Peyer's patch (tissue), 4 donors: ENCODE measurements around the gene ZFP82. TPM values are rescaled to one million over a fixed set of nuclear protein-coding genes. Genes with fewer than 3 reads are reported as not detected.

Experiments
- DNase-seq, 3 donors: peaks; one replicate each; pipeline ENCODE4 v3.0.0-alpha.2; 2017 to 2019
- H3K27ac ChIP-seq, 4 donors: fragments of 200-600 bp; sonication (generic); one replicate each; pipeline ENCODE4 v1.5.1; 2016 to 2019
- H3K27me3 ChIP-seq, 2 donors: fragments of 200-600 bp; sonication (generic); one replicate each; pipeline ENCODE4 v1.5.1; 2019
- H3K36me3 ChIP-seq, 3 donors: fragments of 200-600 bp; sonication (generic); one replicate each; pipeline ENCODE4 v1.5.1; 2016 to 2019
- H3K4me1 ChIP-seq, 4 donors: fragments of 200-600 bp; sonication (generic); one replicate each; pipeline ENCODE4 v1.5.1; 2016 to 2019
- H3K4me3 ChIP-seq, 4 donors: fragments of 200-600 bp; sonication (generic); 1 replicate in 3 of 4; 2 replicates in 1 of 4; pipeline ENCODE4 v1.5.1; 2016 to 2019; ENCODE audit warnings: mild to moderate bottlenecking in 1 of 4
- H3K9me3 ChIP-seq, 4 donors: fragments of 200-600 bp; sonication (generic); one replicate each; pipeline ENCODE4 v1.5.1; 2016 to 2019; ENCODE audit warnings: mild to moderate bottlenecking in 1 of 4
- CTCF ChIP-seq, 6 experiments: fragments of 450-650 bp in 4 of 6; fragments of 200-600 bp in 2 of 6; sonication (generic) in 1 of 6; IDR thresholded peaks; one replicate each; pipeline ENCODE4 v1.5.1; 2017 to 2019; ENCODE audit warnings: antibody characterized with exemption in 6 of 6, mild to moderate bottlenecking in 3 of 6, moderate library complexity in 1 of 6
- POLR2A ChIP-seq, 2 donors: fragments of 450-650 bp; IDR thresholded peaks; one replicate each; pipeline ENCODE4 v1.5.1; 2017; ENCODE audit warnings: antibody characterized with exemption in 2 of 2, mild to moderate bottlenecking in 2 of 2, moderate library complexity in 2 of 2
- total RNA-seq, 4 donors: library from RNA; depleted of rRNA; stranded (reverse); fragments of >200 nt; gene quantifications; one replicate each; pipeline ENCODE4 v1.1.0, GENCODE V29; 2016

Gene ZFP82
- total RNA-seq, 4 donors from 2014 or later: 1.0 to 9.1 (median 2.8) TPM

GRCh38 chr19:36409841-36410240 is 8.6 kb downstream of the ZFP82 start:
- no peak overlapping the region for H3K4me3 ChIP-seq
- DNase-seq: no peak
- H3K4me1 ChIP-seq: no peaks in the 10 kb centered on the region
- no peak for TF ChIP-seq POLR2A (IDR thresholded peaks at IDR 0.05)
- no peak for TF ChIP-seq CTCF (IDR thresholded peaks at IDR 0.05)
- H3K36me3 ChIP-seq: peaks cover 0 to 45% (median 0%) of the 10 kb centered on the region in 3 donors
- peaks cover 0 to 20% (median 0%) of the 10 kb centered on the region in 4 donors for H3K9me3 ChIP-seq
- H3K27ac ChIP-seq: no peak overlapping the region
- no peaks in the 10 kb centered on the region for H3K27me3 ChIP-seq

GRCh38 chr19:36408101-36408500 is 10.3 kb downstream of the ZFP82 start:
- Histone ChIP-seq H3K27me3 (no peaks in the 10 kb centered on the region), H3K36me3 (peaks cover 0 to 56% (median 0%) of the 10 kb centered on the region in 3 donors), H3K4me3 (no peak overlapping the region), H3K27ac (no peak overlapping the region), H3K4me1 (no peaks in the 10 kb centered on the region), H3K9me3 (peaks cover 0 to 20% (median 0%) of the 10 kb centered on the region in 4 donors)
- TF ChIP-seq POLR2A (IDR thresholded peaks at IDR 0.05) (no peak), CTCF (IDR thresholded peaks at IDR 0.05) (no peak)
- DNase-seq: no peak

GRCh38 chr19:36404498-36404897 is 13.9 kb downstream of the ZFP82 start:
- Histone ChIP-seq H3K4me3 (no peak overlapping the region), H3K27ac (no peak overlapping the region), H3K27me3 (no peaks in the 10 kb centered on the region), H3K4me1 (no peaks in the 10 kb centered on the region), H3K36me3 (peaks cover 0 to 54% (median 0%) of the 10 kb centered on the region in 3 donors), H3K9me3 (peaks cover 0 to 21% (median 0%) of the 10 kb centered on the region in 4 donors)
- DNase-seq: no peak
- TF ChIP-seq CTCF (IDR thresholded peaks at IDR 0.05) (no peak), POLR2A (IDR thresholded peaks at IDR 0.05) (no peak)

GRCh38 chr19:36401475-36401874 is 17.0 kb downstream of the ZFP82 start:
- no peak for DNase-seq
- Histone ChIP-seq H3K36me3 (peaks cover 0 to 30% (median 0%) of the 10 kb centered on the region in 3 donors), H3K4me1 (no peaks in the 10 kb centered on the region), H3K27me3 (no peaks in the 10 kb centered on the region), H3K27ac (peak overlapping the region in 1 of 4 donors; percentile 33), H3K4me3 (no peak overlapping the region), H3K9me3 (peaks cover 0 to 23% (median 0%) of the 10 kb centered on the region in 4 donors)
- TF ChIP-seq CTCF (IDR thresholded peaks at IDR 0.05) (no peak), POLR2A (IDR thresholded peaks at IDR 0.05) (no peak)

- Histone ChIP-seq H3K27ac (no peak overlapping the region), H3K27me3 (no peaks in the 10 kb centered on the region), H3K4me1 (no peaks in the 10 kb centered on the region), H3K36me3 (peaks cover 0 to 18% (median 0%) of the 10 kb centered on the region in 3 donors), H3K9me3 (peaks cover 0 to 44% (median 6%) of the 10 kb centered on the region in 4 donors), H3K4me3 (no peak overlapping the region)
- DNase-seq: no peak
- no peak for TF ChIP-seq CTCF (IDR thresholded peaks at IDR 0.05)
- TF ChIP-seq POLR2A (IDR thresholded peaks at IDR 0.05): no peak
These were observed 19.9 kb downstream of the ZFP82 start for GRCh38 chr19:36398571-36398970.
